ENCODE data around the gene ZNF827.

Gene ZNF827

DNA sequence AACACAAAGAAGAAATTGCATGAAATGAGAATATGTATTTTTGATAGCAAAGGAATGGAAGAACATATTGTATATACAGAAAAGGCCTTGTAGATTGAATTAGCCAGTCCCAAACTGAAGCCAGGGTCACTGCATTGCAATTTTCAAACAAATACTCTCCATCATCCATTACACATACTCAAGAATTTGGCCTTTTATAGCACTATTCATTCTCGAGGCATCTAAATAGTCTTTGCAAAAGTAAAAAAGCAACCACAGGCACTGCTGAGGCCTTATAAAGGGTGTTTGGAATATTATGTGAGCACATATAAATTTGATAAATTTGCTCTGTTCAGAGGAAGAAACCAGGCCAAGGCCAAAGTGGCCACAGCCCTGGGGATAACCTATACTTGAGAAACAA is 123.0 kb downstream of the ZNF827 start:
- CTCF ChIA-PET: no interaction called here
- TF ChIP-seq, protein P1, sequence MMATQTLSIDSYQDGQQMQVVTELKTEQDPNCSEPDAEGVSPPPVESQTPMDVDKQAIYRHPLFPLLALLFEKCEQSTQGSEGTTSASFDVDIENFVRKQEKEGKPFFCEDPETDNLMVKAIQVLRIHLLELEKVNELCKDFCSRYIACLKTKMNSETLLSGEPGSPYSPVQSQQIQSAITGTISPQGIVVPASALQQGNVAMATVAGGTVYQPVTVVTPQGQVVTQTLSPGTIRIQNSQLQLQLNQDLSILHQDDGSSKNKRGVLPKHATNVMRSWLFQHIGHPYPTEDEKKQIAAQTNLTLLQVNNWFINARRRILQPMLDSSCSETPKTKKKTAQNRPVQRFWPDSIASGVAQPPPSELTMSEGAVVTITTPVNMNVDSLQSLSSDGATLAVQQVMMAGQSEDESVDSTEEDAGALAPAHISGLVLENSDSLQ (IDR thresholded peaks at IDR 0.05): no peak
- TF ChIP-seq LEF1 (IDR thresholded peaks at IDR 0.05; ENCODE audit: borderline replicate concordance) (no peak), L3MBTL2 (conservative IDR thresholded peaks at IDR 0.05) (no peak), ZNF384 (IDR thresholded peaks at IDR 0.05) (no peak), SP1 (IDR thresholded peaks at IDR 0.05) (no peak)
- DNase-seq (ENCODE audit: extremely low spot score): no peak
- POLR2A ChIA-PET: no interaction called here

DNA sequence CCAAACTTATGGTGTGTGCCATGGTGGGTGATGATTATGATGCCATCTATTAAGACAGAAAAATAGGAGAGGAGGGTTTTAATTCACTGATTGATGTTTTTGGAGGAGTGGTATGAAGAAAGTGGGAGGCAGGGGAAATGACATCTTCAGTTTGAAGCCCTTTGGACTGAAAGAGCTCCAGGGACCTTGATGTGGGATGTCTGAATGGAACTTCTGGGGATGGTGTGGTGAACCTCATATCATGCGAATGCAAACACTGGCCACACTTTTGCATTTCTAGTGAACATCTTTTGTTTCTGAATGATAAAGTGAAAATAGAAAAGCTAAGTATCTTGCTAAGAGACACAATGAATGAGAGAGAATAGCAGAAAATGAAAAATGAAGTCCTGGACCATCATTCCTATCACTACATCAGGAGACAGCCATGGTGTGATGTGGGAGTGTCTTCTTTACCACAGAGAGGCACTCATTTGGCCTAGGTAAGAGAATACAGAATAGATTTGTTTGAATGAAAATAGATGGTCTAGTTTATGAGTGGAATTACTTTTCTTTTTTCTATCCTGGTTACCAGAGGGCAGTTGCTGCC is 123.5 kb downstream of the ZNF827 start:
- POLR2A ChIA-PET: no interaction called here
- CTCF ChIA-PET: no interaction called here
- no peak for DNase-seq (ENCODE audit: extremely low spot score)
- TF ChIP-seq FOXM1 (IDR thresholded peaks at IDR 0.05; ENCODE audit: borderline replicate concordance) (no peak), LEF1 (IDR thresholded peaks at IDR 0.05; ENCODE audit: borderline replicate concordance) (no peak), FOXA1 (IDR thresholded peaks at IDR 0.05) (no peak), L3MBTL2 (conservative IDR thresholded peaks at IDR 0.05) (no peak), ARNT (IDR thresholded peaks at IDR 0.05) (no peak), ZNF384 (IDR thresholded peaks at IDR 0.05) (no peak), SP1 (IDR thresholded peaks at IDR 0.05) (no peak), TARDBP (IDR thresholded peaks at IDR 0.05) (no peak), BHLHE40 (IDR thresholded peaks at IDR 0.05; ENCODE audit: borderline replicate concordance) (no peak), SUZ12 (IDR thresholded peaks at IDR 0.05) (no peak), NFRKB (IDR thresholded peaks at IDR 0.05) (no peak)

DNA sequence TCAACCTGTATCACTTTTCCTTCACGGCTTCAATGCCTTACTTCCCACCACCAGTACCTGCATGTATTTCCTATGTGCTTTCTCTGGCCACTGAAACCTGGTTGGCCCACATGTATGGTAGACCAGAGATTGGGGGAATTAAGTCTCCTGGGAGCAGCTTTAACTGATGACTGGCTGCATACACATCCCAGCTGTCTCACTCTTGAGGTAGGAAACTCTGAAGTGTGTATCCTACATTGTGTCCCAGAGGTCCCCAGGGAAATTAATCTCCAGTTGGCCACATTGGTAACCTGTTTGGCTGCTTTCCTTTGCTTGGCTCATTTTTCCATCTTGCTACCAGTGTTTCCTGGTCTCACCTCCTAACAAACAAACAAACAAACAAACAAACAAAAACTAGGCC is 124.4 kb downstream of the ZNF827 start:
- DNase-seq (ENCODE audit: extremely low spot score): no peak
- TF ChIP-seq BHLHE40 (IDR thresholded peaks at IDR 0.05; ENCODE audit: borderline replicate concordance) (no peak), TARDBP (IDR thresholded peaks at IDR 0.05) (no peak), SP1 (IDR thresholded peaks at IDR 0.05) (no peak), CTBP1 (IDR thresholded peaks at IDR 0.05; ENCODE audit: borderline replicate concordance) (no peak), NFRKB (IDR thresholded peaks at IDR 0.05) (no peak), L3MBTL2 (conservative IDR thresholded peaks at IDR 0.05) (no peak), ARNT (IDR thresholded peaks at IDR 0.05) (no peak), HDGF (IDR thresholded peaks at IDR 0.05; ENCODE audit: borderline replicate concordance) (no peak), ELF4 (IDR thresholded peaks at IDR 0.05) (no peak), SUZ12 (IDR thresholded peaks at IDR 0.05) (no peak), ZNF384 (IDR thresholded peaks at IDR 0.05) (no peak), FOXK2 (IDR thresholded peaks at IDR 0.05) (no peak)
- TF ChIP-seq, protein P1 (IDR thresholded peaks at IDR 0.05): no peak
- CTCF ChIA-PET: no interaction called here
- POLR2A ChIA-PET: no interaction called here

DNA sequence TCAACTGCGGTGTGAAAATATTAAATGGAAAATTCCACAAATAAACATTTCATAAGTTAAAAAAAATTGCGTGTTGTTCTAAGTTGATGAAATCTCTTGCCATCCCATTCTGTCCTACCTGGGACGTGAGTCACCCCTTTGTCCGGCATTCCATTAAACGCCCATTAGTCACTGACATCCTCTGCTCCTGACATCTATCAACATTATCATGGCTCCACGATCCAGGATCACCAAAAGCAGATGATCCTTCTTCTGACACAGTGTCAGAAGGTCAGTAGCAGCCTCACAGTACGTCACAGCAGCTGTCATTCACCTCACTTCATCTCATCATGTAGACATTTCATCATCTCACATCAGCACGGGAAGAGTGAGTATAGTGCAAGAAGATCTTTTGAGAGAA is 125.7 kb downstream of the ZNF827 start:
- ChIA-PET CTCF (no interaction called here), POLR2A (no interaction called here)
- TF ChIP-seq ZNF384 (IDR thresholded peaks at IDR 0.05) (no peak), LEF1 (IDR thresholded peaks at IDR 0.05; ENCODE audit: borderline replicate concordance) (no peak), ARNT (IDR thresholded peaks at IDR 0.05) (no peak), HDGF (IDR thresholded peaks at IDR 0.05; ENCODE audit: borderline replicate concordance) (no peak), CTBP1 (IDR thresholded peaks at IDR 0.05; ENCODE audit: borderline replicate concordance) (no peak), SUZ12 (IDR thresholded peaks at IDR 0.05) (no peak), TARDBP (IDR thresholded peaks at IDR 0.05) (no peak), SP1 (IDR thresholded peaks at IDR 0.05) (no peak), L3MBTL2 (conservative IDR thresholded peaks at IDR 0.05) (no peak), FOXA1 (IDR thresholded peaks at IDR 0.05) (no peak)
- no peak for DNase-seq (ENCODE audit: extremely low spot score)

DNA sequence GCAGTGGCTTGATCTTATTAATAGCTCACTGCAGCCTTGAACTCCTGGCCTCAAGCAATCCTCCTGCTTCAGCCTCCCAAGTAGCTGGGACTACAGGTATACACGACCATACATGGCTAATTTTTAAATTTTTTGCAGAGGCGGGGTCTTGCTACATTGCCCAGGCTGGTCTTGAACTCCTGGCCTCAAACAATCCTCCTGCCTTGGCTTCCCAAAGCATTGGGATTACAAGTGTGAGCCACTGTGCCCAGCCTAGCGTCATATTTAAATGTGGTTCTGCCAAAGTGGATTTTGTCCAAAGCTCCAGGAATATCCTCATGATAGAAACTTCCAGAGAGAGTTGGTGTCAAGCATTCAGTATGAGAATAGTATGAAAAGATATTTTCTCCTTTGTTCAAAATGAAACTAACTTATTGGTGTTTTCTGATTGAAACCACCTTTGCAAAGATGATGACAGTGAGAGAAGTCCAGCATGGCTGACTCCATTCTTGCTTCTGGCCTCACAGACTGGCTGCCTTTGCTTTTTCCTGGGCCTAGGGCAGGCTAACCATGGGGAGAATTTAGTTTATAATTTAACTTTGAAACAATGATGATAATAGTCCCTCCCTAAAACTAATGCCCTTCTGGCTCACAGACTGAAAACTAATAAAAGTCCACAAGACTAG is 129.6 kb downstream of the ZNF827 start:
- no peak for DNase-seq (ENCODE audit: extremely low spot score)
- POLR2A ChIA-PET: interaction anchor here (0.7 kb wide), 1 partner anchor 9 kb away, joined by 3 read pairs; no protein-coding TSS in a partner anchor
- TF ChIP-seq, protein P1 (IDR thresholded peaks at IDR 0.05): no peak
- TF ChIP-seq SUZ12 (IDR thresholded peaks at IDR 0.05) (no peak), NFRKB (IDR thresholded peaks at IDR 0.05) (no peak), HDGF (IDR thresholded peaks at IDR 0.05; ENCODE audit: borderline replicate concordance) (no peak), SP1 (IDR thresholded peaks at IDR 0.05) (no peak), CTBP1 (IDR thresholded peaks at IDR 0.05; ENCODE audit: borderline replicate concordance) (no peak)
- CTCF ChIA-PET: interaction anchor here (1.1 kb wide), 1 partner anchor 8 kb away, joined by 4 read pairs; no protein-coding TSS in a partner anchor

DNA sequence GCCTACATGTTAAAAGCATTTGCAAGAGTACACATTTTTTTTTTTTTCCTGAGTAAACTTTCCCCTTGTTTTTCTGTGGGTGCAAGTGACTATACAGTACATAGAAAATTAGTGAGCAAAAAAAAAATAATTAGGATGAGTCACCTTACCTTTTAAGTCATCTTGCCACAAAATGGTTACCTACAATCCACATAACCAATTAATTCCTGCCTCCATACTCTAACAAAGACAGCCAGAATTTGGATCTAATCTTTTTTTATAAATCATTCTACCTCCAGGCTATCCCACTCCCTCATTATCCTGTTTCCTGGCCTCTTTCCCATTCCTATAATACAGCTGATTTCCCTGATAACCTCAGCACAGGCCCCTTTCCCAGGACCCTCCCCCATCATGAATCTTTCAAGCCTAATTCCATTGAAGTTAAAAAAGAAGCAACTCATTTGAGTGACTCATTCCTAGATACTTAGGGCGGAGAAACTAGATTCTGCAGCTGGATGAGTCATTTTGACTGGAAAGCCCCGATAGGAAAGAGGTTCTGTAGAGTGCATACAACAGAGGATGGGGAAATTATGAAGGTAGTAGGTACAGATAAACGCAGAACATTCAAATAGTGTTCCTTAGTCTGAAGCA is 130.5 kb downstream of the ZNF827 start:
- TF ChIP-seq, protein P1 (IDR thresholded peaks at IDR 0.05): peak; percentile 34; the same call in 1 of the 2 replicates
- TF ChIP-seq SUZ12 (IDR thresholded peaks at IDR 0.05): no peak
- peak; percentile 19 for DNase-seq (ENCODE audit: extremely low spot score)
- ChIA-PET POLR2A (interaction anchor here (0.7 kb wide), 1 partner anchor 8 kb away, joined by 3 read pairs; no protein-coding TSS in a partner anchor), CTCF (interaction anchor here (0.6 to 1.1 kb wide), 2 partner anchors 9 to 134 kb away, joined by 3 to 4 read pairs; no protein-coding TSS in a partner anchor)

All from HEK293T (cell line).